CD4-positive, CD25-positive, alpha-beta regulatory T cell (primary cell): ENCODE results near the gene RELB. TPM values are rescaled to one million over a fixed set of nuclear protein-coding genes. Genes with fewer than 3 reads are reported as not detected.
"Not testable (repeated sequence)": the region's sequence is repeated elsewhere in the genome, so short reads cannot be mapped to it uniquely, and the experiment has no call there.

ENCODE experiments used
- ATAC-seq, 2 donors: fragments of 150-1000 bp; cut with Tn5 transposase; one replicate each; pipeline ENCODE4 v1.10.0; 2021; ENCODE audit warnings: low read depth in 2 of 2, moderate number of reproducible peaks in 2 of 2, moderate library complexity in 1 of 2
- DNase-seq, 3 donors: peaks; one replicate each; pipeline versions ENCODE4 v3.0.0 to v3.0.0-alpha.2; 2012 to 2022; ENCODE audit warnings: mixed read lengths in 1 of 3
- H3K27ac ChIP-seq: one replicate; pipeline ENCODE4 v1.7.0; 2013; ENCODE audit warnings: mild to moderate bottlenecking, low read length; ENCODE audit not compliant: insufficient read depth, poor library complexity, severe bottlenecking
- H3K27me3 ChIP-seq: one replicate; pipeline ENCODE4 v1.7.0; 2013; ENCODE audit warnings: low read length; ENCODE audit not compliant: control insufficient read depth, insufficient read depth
- H3K36me3 ChIP-seq: one replicate; pipeline ENCODE4 v1.7.0; 2013; ENCODE audit warnings: mild to moderate bottlenecking, low read length, moderate library complexity; ENCODE audit not compliant: control insufficient read depth, insufficient read depth
- H3K4me1 ChIP-seq: 2 replicates; pipeline ENCODE4 v1.7.0; 2013; ENCODE audit warnings: mild to moderate bottlenecking, low read length; ENCODE audit not compliant: insufficient read depth, control insufficient read depth, poor library complexity, severe bottlenecking
- H3K4me3 ChIP-seq: one replicate; pipeline ENCODE4 v1.7.0; 2013; ENCODE audit warnings: low read depth, mild to moderate bottlenecking, low read length, moderate library complexity
- H3K9me3 ChIP-seq, 2 experiments: 1 replicate in 1 of 2; 2 replicates in 1 of 2; pipeline ENCODE4 v1.7.0; 2013; ENCODE audit warnings: low read length in 2 of 2, mild to moderate bottlenecking in 1 of 2, moderate library complexity in 1 of 2; ENCODE audit not compliant: control insufficient read depth in 2 of 2
- H3K27ac Mint-ChIP-seq, 3 donors: one replicate each; pipeline ENCODE4 v1.8.0; 2020 to 2022; ENCODE audit warnings: mild to moderate bottlenecking in 3 of 3, mixed read lengths in 3 of 3, moderate library complexity in 2 of 3
- H3K27me3 Mint-ChIP-seq: one replicate; pipeline ENCODE4 v1.8.0; 2022; ENCODE audit warnings: mild to moderate bottlenecking, mixed read lengths
- H3K36me3 Mint-ChIP-seq: one replicate; pipeline ENCODE4 v1.8.0; 2020; ENCODE audit warnings: mixed read lengths
- H3K4me1 Mint-ChIP-seq, 4 donors: one replicate each; pipeline ENCODE4 v1.8.0; 2020 to 2022; ENCODE audit warnings: mixed read lengths in 4 of 4, mild to moderate bottlenecking in 1 of 4
- H3K4me3 Mint-ChIP-seq, 4 donors: one replicate each; pipeline ENCODE4 v1.8.0; 2020 to 2022; ENCODE audit warnings: mild to moderate bottlenecking in 4 of 4, mixed read lengths in 4 of 4, moderate library complexity in 3 of 4
- H3K9me3 Mint-ChIP-seq, 7 donors: one replicate each; pipeline ENCODE4 v1.8.0; 2020 to 2022; ENCODE audit warnings: mixed read lengths in 7 of 7, mild to moderate bottlenecking in 3 of 7, moderate library complexity in 2 of 7
- polyA plus RNA-seq, 4 donors: library from polyadenylated mRNA; unstranded; fragments of 300-500 nt; fragmentation: Illumina TruSeq; gene quantifications; one replicate each; pipeline ENCODE4 v1.2.3, GENCODE V29; 2021
- total RNA-seq: library from RNA; stranded (reverse); gene quantifications from one replicate; pipeline ENCODE4 v1.2.3, GENCODE V29; 2022

RELB gene
- total and polyA plus RNA-seq, 5 donors from 2014 or later = 5.5 to 107 (median 10.6) TPM

DNA sequence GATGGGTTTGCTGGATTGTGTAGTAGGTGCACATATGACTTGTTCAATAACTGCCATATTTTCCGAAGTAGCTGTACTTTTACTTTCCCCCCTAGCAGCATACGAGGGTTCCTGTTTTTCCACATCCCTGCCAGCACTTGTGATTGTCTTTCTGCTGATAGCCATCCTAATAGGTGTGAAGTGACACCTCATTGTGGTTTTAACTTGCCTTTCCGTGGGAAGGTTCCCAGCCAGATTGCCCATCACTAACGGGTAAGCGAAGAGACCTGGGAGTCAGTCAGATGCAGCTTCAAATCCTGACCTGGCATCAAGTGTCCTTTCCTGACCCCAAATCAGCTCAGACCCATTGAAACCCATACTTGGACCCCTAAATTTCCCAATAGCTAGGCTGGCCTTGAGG lies 41.6 kb upstream of the RELB start:
- Histone ChIP-seq H3K27ac (no peak overlapping the region), H3K9me3 (no peaks in the 10 kb centered on the region), H3K27me3 (no peaks in the 10 kb centered on the region), H3K36me3 (peaks cover 32% of the 10 kb centered on the region), H3K4me3 (no peak overlapping the region), H3K4me1 (peaks cover 27% of the 10 kb centered on the region)
- DNase-seq = no peak
- Mint-ChIP-seq H3K27ac (peak overlapping the region in 1 of 3 donors; percentile 71), H3K36me3 (peaks cover 18% of the 10 kb centered on the region), H3K4me3 (peak overlapping the region in 1 of 4 donors; percentile 24), H3K4me1 (peaks cover 0 to 59% (median 42%) of the 10 kb centered on the region in 4 donors), H3K9me3 (no peaks in the 10 kb centered on the region), H3K27me3 (peaks cover 4% of the 10 kb centered on the region)
- no peak for ATAC-seq

GRCh38 chr19:44960906-44961728 lies 40.1 kb upstream of the RELB start:
- peak overlapping the region in 1 of 4 donors; percentile 38 for H3K4me3 Mint-ChIP-seq
- Histone ChIP-seq H3K27ac (no peak overlapping the region), H3K4me1 (peaks cover 19% of the 10 kb centered on the region), H3K9me3 (no peaks in the 10 kb centered on the region), H3K27me3 (no peaks in the 10 kb centered on the region), H3K4me3 (no peak overlapping the region), H3K36me3 (peaks cover 38% of the 10 kb centered on the region)
- ATAC-seq (no peak), DNase-seq (no peak)
- H3K27ac Mint-ChIP-seq = peak overlapping the region in 1 of 3 donors; percentile 56
- H3K4me1 Mint-ChIP-seq = peaks cover 0 to 48% (median 35%) of the 10 kb centered on the region in 4 donors
- no peaks in the 10 kb centered on the region for H3K27me3 Mint-ChIP-seq
- H3K9me3 Mint-ChIP-seq = no peaks in the 10 kb centered on the region
- peaks cover 20% of the 10 kb centered on the region for H3K36me3 Mint-ChIP-seq

DNA sequence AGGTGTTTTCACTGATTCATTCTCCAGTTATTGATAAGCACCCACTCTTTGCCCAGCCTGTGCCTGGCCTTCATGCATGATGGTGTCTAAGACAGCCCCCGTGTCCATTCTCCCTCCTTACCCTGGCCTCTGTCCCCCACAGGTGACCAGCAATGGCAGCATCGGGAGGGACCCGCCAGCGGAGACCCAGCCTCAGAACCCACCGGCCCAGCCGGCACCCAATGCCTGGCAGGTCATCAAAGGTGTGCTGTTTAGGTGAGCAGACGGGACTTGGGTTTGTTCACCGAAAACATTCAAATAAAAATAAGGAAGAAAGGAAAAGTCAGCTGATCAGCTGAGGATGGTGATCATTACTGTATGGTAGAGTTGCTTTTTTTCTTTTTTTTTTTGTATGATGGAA lies 39.4 kb upstream of the RELB start:
- Mint-ChIP-seq H3K4me3 (no peak overlapping the region), H3K27me3 (no peaks in the 10 kb centered on the region), H3K27ac (peak overlapping the region in 2 of 3 donors; percentile 46 to 56), H3K9me3 (no peaks in the 10 kb centered on the region), H3K36me3 (peaks cover 20% of the 10 kb centered on the region), H3K4me1 (peaks cover 0 to 41% (median 30%) of the 10 kb centered on the region in 4 donors)
- H3K4me3 ChIP-seq = no peak overlapping the region
- H3K27me3 ChIP-seq = no peaks in the 10 kb centered on the region
- no peak overlapping the region for H3K27ac ChIP-seq
- no peaks in the 10 kb centered on the region for H3K9me3 ChIP-seq
- H3K4me1 ChIP-seq = peaks cover 12% of the 10 kb centered on the region
- no peak for DNase-seq
- no peak for ATAC-seq
- peaks cover 40% of the 10 kb centered on the region for H3K36me3 ChIP-seq

DNA sequence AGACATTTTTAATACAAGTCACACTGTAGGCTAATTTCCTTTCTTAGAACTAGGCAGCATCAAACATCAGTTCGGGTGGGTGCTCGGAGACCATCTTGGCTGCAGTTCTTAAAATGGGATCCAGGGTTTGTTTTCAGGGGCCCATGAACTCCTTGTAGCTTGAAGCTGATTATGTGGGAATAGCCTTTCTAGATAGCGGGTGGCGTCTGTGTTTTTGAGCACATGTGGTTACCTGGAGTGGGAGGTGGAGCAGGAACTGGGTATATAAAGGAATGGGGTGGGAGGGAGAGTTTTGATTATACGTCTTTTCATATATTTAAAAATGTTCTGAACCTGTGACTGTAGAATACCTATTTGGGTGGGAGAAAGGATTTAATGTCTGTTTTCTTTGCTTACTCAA lies 33.1 kb upstream of the RELB start:
- no peaks in the 10 kb centered on the region for H3K4me1 ChIP-seq
- no peak overlapping the region for H3K4me3 Mint-ChIP-seq
- H3K4me1 Mint-ChIP-seq = peaks cover 0 to 5% (median under 1%) of the 10 kb centered on the region in 4 donors
- no peaks in the 10 kb centered on the region for H3K27me3 ChIP-seq
- H3K4me3 ChIP-seq = no peak overlapping the region
- no peak overlapping the region for H3K27ac ChIP-seq
- H3K27ac Mint-ChIP-seq = no peak overlapping the region
- ATAC-seq (no peak), DNase-seq (no peak)
- peaks cover 11% of the 10 kb centered on the region for H3K36me3 Mint-ChIP-seq
- no peaks in the 10 kb centered on the region for H3K9me3 ChIP-seq
- no peaks in the 10 kb centered on the region for H3K27me3 Mint-ChIP-seq
- H3K9me3 Mint-ChIP-seq = no peaks in the 10 kb centered on the region
- H3K36me3 ChIP-seq = peaks cover 39% of the 10 kb centered on the region

DNA sequence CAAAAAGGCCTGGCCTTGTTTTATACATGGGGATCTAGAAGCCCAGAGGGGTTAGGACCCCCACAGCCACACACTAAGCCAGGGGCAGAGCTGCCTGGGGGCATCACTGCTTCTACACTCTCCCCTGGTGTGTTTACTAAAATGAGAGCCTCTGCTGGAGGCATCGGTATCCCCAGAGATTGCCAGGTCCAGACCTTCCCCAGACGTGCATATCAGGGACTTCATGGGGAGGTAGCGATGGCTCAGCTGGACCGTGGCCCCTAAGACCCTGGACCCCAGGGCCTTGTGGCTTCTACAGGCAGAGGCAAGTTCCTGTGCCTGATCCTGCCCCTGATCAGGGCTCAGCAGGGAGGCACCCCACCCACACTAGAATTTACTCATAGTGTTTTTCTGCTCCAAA lies 32.6 kb upstream of the RELB start:
- no peaks in the 10 kb centered on the region for H3K27me3 Mint-ChIP-seq
- peaks cover 0 to 5% (median under 1%) of the 10 kb centered on the region in 4 donors for H3K4me1 Mint-ChIP-seq
- H3K27ac Mint-ChIP-seq = no peak overlapping the region
- Histone ChIP-seq H3K4me1 (no peaks in the 10 kb centered on the region), H3K27me3 (no peaks in the 10 kb centered on the region), H3K36me3 (peaks cover 43% of the 10 kb centered on the region), H3K27ac (no peak overlapping the region), H3K4me3 (no peak overlapping the region), H3K9me3 (no peaks in the 10 kb centered on the region)
- H3K36me3 Mint-ChIP-seq = peaks cover 14% of the 10 kb centered on the region
- no peaks in the 10 kb centered on the region for H3K9me3 Mint-ChIP-seq
- no peak overlapping the region for H3K4me3 Mint-ChIP-seq
- no peak for ATAC-seq
- no peak for DNase-seq

DNA sequence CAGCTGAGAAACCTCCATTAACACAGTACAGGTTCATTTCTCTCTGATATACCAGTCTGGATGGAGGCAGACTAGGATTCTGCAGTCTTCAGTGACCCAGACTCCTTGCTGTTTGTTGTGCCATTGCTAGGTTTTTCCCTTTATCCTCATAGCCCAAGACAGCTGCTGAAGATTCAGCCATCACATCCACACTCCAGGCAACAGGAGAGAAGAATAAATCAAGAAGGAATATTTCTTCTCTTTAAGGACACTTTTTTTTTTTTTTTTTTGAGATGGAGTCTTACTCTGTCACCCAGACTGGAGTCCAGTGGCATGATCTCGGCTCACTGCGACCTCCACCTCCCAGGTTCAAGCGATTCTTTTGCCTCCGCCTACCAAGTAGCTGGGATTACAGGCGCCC lies 31.8 kb upstream of the RELB start:
- Mint-ChIP-seq H3K4me1 (peaks cover 0 to 5% (median under 1%) of the 10 kb centered on the region in 4 donors), H3K9me3 (no peaks in the 10 kb centered on the region), H3K27ac (no peak overlapping the region), H3K4me3 (no peak overlapping the region), H3K36me3 (peaks cover 17% of the 10 kb centered on the region), H3K27me3 (no peaks in the 10 kb centered on the region)
- DNase-seq (no peak), ATAC-seq (no peak)
- no peaks in the 10 kb centered on the region for H3K27me3 ChIP-seq
- H3K4me1 ChIP-seq = no peaks in the 10 kb centered on the region
- H3K36me3 ChIP-seq = peaks cover 47% of the 10 kb centered on the region
- no peak overlapping the region for H3K27ac ChIP-seq
- no peaks in the 10 kb centered on the region for H3K9me3 ChIP-seq
- H3K4me3 ChIP-seq = no peak overlapping the region

- not testable (repeated sequence) for H3K27ac Mint-ChIP-seq, H3K4me1 ChIP-seq, H3K27ac ChIP-seq, H3K4me3 Mint-ChIP-seq, DNase-seq, H3K9me3 Mint-ChIP-seq, H3K27me3 Mint-ChIP-seq, ATAC-seq, H3K9me3 ChIP-seq, H3K27me3 ChIP-seq, H3K4me1 Mint-ChIP-seq, H3K4me3 ChIP-seq
- peaks cover 58% of the 10 kb centered on the region for H3K36me3 ChIP-seq
- peaks cover 12% of the 10 kb centered on the region for H3K36me3 Mint-ChIP-seq
Observed at GRCh38 chr19:44971451-44971850, 29.8 kb upstream of the RELB start.

GRCh38 chr19:44972802-44973201 lies 28.5 kb upstream of the RELB start:
- no peak overlapping the region for H3K4me3 ChIP-seq
- Mint-ChIP-seq H3K4me3 (no peak overlapping the region), H3K36me3 (peaks cover 9% of the 10 kb centered on the region), H3K9me3 (no peaks in the 10 kb centered on the region), H3K27ac (no peak overlapping the region), H3K4me1 (peaks cover 0 to under 1% (median 0%) of the 10 kb centered on the region in 4 donors), H3K27me3 (no peaks in the 10 kb centered on the region)
- H3K27me3 ChIP-seq = no peaks in the 10 kb centered on the region
- DNase-seq (no peak), ATAC-seq (no peak)
- H3K36me3 ChIP-seq = peaks cover 66% of the 10 kb centered on the region
- no peaks in the 10 kb centered on the region for H3K9me3 ChIP-seq
- no peaks in the 10 kb centered on the region for H3K4me1 ChIP-seq
- H3K27ac ChIP-seq = no peak overlapping the region
